H1 (cell line): ENCODE data around the gene OR2AP1. TPM values are rescaled to one million over a fixed set of nuclear protein-coding genes. Genes with fewer than 3 reads are reported as not detected.

Experiments used
- CBX8 ChIP-seq: fragments of 300-800, 300-1000 bp; sonication (generic); IDR thresholded peaks from 2 replicates; pipeline ENCODE4 v1.7.1; 2016; ENCODE audit warnings: low read depth, low read length, borderline replicate concordance
- CEBPB ChIP-seq: IDR thresholded peaks from 2 replicates; pipeline ENCODE4 v1.6.1; 2012; ENCODE audit warnings: low read depth, low read length
- CREB1 ChIP-seq: IDR thresholded peaks from 2 replicates; pipeline ENCODE4 v1.6.1; 2012; ENCODE audit warnings: inconsistent platforms
- SRF ChIP-seq: IDR thresholded peaks from 2 replicates; pipeline ENCODE4 v1.6.1; 2011; ENCODE audit warnings: mild to moderate bottlenecking, low read depth, low read length, moderate library complexity
- TCF12 ChIP-seq: IDR thresholded peaks from 2 replicates; pipeline ENCODE4 v1.6.1; 2011; ENCODE audit warnings: low read depth, mild to moderate bottlenecking, low read length
- polyA plus RNA-seq, 7 experiments: library from polyadenylated mRNA; depleted of rRNA in 3 of 7; stranded (reverse) in 5 of 7; unstranded in 2 of 7; fragments of >200 nt in 5 of 7; fragments of 200-250 nt in 2 of 7; gene quantifications; 1 replicate in 5 of 7; 2 replicates in 1 of 7; 4 replicates in 1 of 7; pipeline versions ENCODE4 v1.2.1 to v1.2.3, GENCODE V29; 2011 to 2013; ENCODE audit warnings: missing spikeins in 2 of 7, mixed read lengths in 2 of 7
- total RNA-seq: library from RNA; stranded (reverse); fragmentation: NEBNext Ultra II Directional; extraction: Animal tissue kit (Norgen Biotek cat#: 25700); gene quantifications from 2 replicates; pipeline ENCODE4 v1.2.1, GENCODE V29; 2021

Gene OR2AP1
- total and polyA plus RNA-seq, 2 of the 8 experiments (the other 6 are each of a cell fraction or from before 2014, with no cell fraction given), result not detected

DNA sequence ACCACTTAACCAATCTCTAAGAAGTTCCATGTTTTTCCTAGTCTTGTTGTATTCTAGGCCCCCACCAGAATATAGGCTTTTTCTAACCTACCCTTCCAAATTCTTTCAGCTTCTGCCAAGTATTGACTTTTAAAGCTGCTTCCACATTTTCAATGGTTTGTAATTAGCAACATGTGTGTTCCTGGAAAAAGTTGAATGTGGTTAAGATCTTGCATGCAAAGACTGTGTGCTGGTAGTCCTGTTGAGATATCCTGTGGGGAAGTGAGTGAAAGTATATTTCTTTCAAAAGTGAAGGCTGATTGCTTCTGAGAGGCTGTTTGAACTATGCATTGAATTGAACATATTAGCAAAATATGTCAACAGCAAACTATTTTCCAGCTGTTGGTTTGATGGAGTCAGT is 23.5 kb upstream of the OR2AP1 start (continued):
- TF ChIP-seq CBX8 (no peak), TCF12 (no peak), CREB1 (no peak), CEBPB (no peak), SRF (no peak)
